GM18870 (cell line): ENCODE results near the gene SLC49A4.

Experiments
- ATAC-seq: cut with Tn5 transposase; IDR thresholded peaks from one replicate; pipeline ENCODE4 v1.9.1; 2021; ENCODE audit warnings: moderate library complexity; ENCODE audit not compliant: unreplicated experiment

SLC49A4 gene

GRCh38 chr3:122843604-122844003 lies 48.7 kb downstream of the SLC49A4 start:
- ATAC-seq: no peak

- no peak for ATAC-seq
Measured at GRCh38 chr3:122857019-122857418, 62.1 kb downstream of the SLC49A4 start.

- no peak for ATAC-seq
Measured at GRCh38 chr3:122858373-122858772, 63.5 kb downstream of the SLC49A4 start.

- no peak for ATAC-seq
Measured at GRCh38 chr3:122859021-122859805, 64.3 kb downstream of the SLC49A4 start.

GRCh38 chr3:122862381-122862780 lies 67.5 kb downstream of the SLC49A4 start:
- ATAC-seq: no peak

- ATAC-seq: no peak
Measured at GRCh38 chr3:122864498-122864897, 69.6 kb downstream of the SLC49A4 start.

GRCh38 chr3:122868322-122868721 lies 73.5 kb downstream of the SLC49A4 start:
- no peak for ATAC-seq

GRCh38 chr3:122873741-122874515 lies 79.1 kb downstream of the SLC49A4 start:
- ATAC-seq: no peak

- no peak for ATAC-seq
Measured at GRCh38 chr3:122875547-122876127, 80.8 kb downstream of the SLC49A4 start.

GRCh38 chr3:122880173-122880572 lies 85.3 kb downstream of the SLC49A4 start:
- no peak for ATAC-seq

- ATAC-seq: no peak
Measured at GRCh38 chr3:122880624-122881023, 85.8 kb downstream of the SLC49A4 start.

- ATAC-seq: no peak
Measured at GRCh38 chr3:122882361-122882947, 87.6 kb downstream of the SLC49A4 start.

- no peak for ATAC-seq
Measured at GRCh38 chr3:122886251-122886650, 91.4 kb downstream of the SLC49A4 start.

GRCh38 chr3:122886946-122887345 lies 92.1 kb downstream of the SLC49A4 start:
- ATAC-seq: no peak

- ATAC-seq: peak; percentile 46
Measured at GRCh38 chr3:122890077-122890719, 95.3 kb downstream of the SLC49A4 start.

- no peak for ATAC-seq
Measured at GRCh38 chr3:122890720-122891220, 95.9 kb downstream of the SLC49A4 start.

GRCh38 chr3:122892118-122892960 lies 97.5 kb downstream of the SLC49A4 start:
- ATAC-seq: no peak

- ATAC-seq: no peak
Measured at GRCh38 chr3:122893282-122893681, 98.4 kb downstream of the SLC49A4 start.

GRCh38 chr3:122893754-122894668 lies 99.1 kb downstream of the SLC49A4 start:
- ATAC-seq: no peak
